Measurements from ENCODE around the gene ASRGL1.

ASRGL1 gene

GRCh38 chr11:62430425-62430824 is 93.2 kb downstream of the ASRGL1 start:
- H3K27ac ChIP-seq = no peak overlapping the region

DNA sequence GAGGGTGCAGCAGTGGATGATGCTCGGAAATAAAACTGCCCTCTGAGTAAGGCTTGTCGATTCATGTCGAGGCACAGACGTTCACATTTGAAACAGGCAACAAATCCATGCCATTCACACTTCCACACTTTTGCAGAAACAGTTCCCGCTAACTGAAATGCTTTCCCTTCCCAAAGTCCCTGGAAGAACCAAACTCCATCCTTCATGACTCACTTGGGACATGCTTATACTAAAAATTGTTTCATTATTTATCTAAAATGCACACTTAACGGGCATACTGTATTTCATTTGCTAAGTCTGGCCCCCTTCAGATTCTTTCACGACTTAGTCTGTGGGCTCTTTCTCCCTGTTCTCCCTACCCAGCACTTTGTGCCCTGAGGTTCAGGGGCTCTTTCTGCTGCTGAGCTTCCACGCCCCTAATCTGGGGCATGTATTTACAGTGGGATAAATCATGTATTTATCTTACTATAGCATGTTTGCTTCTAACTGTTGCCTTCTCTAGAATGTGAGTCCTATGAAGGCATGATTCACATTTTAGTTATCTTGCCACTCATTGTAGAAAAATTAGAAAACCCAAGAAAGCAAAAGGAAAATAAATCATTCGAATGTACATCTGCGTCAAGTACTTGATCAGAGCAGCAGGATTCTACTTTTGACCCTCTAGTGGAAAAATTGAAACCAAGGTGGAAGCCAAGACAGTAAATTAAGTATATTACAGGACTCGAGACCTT is 94.1 kb downstream of the ASRGL1 start:
- no peak overlapping the region for H3K27ac ChIP-seq

More at GRCh38 chr11:62430425-62430824, 93.2 kb downstream of the ASRGL1 start:
- TF ChIP-seq ZFX (IDR thresholded peaks at IDR 0.05) (no peak), CTCF (conservative IDR thresholded peaks at IDR 0.05) (no peak)

DNA sequence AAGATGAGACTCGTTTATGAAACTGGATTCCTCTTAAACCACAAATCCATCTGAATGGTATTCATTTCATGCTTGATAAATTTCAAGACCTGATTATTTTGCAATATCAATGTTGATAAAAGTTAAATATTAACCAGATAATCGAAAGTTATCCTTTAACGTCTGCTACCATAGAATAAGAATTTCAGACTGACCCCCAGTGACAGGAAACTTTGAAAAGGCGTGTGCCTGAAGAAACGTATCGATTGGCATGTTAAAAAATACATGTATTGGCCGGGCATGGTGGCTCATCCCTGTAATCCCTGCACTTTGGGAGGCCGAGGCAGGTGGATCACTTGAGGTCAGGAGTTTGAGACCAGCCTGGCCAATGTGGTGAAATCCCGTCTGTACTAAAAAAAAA is 95.4 kb downstream of the ASRGL1 start:
- no peak overlapping the region for H3K27ac ChIP-seq
- TF ChIP-seq CTCF (conservative IDR thresholded peaks at IDR 0.05) (no peak), ZFX (IDR thresholded peaks at IDR 0.05) (no peak)

More for the DNA sequence above, 94.1 kb downstream of the ASRGL1 start:
- no peak for TF ChIP-seq ZFX (IDR thresholded peaks at IDR 0.05)
- TF ChIP-seq CTCF (conservative IDR thresholded peaks at IDR 0.05) = no peak

GRCh38 chr11:62433141-62433903 is 96.1 kb downstream of the ASRGL1 start:
- TF ChIP-seq CTCF (conservative IDR thresholded peaks at IDR 0.05) (no peak), ZFX (IDR thresholded peaks at IDR 0.05) (no peak)
- no peak overlapping the region for H3K27ac ChIP-seq

DNA sequence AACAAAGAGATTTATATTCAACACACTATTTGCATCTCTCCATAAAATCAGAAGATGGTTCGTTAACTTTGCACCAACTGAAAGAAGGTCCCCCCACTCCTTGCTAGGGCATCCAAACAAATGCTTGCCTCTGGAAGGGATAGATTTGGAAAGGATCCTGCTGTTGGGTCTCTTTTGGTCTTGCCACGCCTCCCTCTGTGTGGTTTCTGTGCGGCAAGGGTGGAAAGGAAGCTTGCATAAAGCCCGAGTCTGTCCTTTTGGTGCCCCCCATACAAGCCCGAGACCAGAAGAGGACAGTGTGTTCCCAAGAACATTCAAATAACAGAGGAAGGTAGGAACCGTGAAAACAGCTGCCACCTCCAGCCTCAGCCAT is 96.6 kb downstream of the ASRGL1 start:
- no peak for TF ChIP-seq CTCF (conservative IDR thresholded peaks at IDR 0.05)
- TF ChIP-seq ZFX (IDR thresholded peaks at IDR 0.05) = no peak
- H3K27ac ChIP-seq = no peak overlapping the region

- H3K27ac ChIP-seq = no peak overlapping the region
- no peak for TF ChIP-seq ZFX (IDR thresholded peaks at IDR 0.05)
- TF ChIP-seq CTCF (conservative IDR thresholded peaks at IDR 0.05) = no peak
Measured at GRCh38 chr11:62435846-62436660, 98.8 kb downstream of the ASRGL1 start.

Measured in C4-2B (cell line).